ENCODE results near the gene ADCYAP1R1.

The ADCYAP1R1 gene

DNA sequence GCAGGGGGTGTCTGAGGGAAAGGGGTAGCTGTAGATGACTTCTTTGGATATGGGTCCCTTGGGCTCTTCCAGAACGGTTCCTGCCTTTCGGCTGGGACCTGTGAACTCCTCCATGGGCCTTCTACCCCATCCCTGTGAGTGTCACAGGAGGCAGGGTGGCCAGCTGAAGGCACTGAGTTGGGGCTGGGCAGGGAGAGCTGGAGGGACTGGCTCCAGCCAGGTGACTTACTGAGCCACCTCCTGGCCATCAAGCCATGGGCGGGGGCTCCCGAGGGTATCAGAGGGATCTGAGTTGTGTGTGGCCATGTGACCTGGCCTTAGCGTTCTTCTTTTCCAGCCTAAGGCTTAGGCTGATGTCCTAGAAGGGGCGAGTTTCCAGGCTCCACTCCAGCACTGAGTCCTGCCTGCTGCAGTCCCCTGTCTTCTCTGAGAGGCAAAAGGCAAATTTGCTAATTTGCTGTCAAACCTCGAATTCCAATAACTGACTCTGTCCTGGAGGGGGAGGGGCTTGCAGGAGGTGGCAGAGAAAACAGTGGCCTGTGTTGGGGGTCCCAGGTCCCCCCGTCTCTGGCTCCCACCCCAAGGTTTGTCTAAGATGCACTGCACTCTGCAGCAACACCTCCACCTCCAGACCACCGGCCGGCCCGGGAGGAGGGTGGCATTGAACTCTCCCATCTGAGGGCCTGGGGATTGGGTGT is 27.2 kb downstream of the ADCYAP1R1 start:
- FAIRE-seq: no peak
- TF ChIP-seq POLR2AphosphoS5 (IDR thresholded peaks at IDR 0.05; ENCODE audit: low read depth, low read length) (no peak), TAF1 (IDR thresholded peaks at IDR 0.05; ENCODE audit: borderline replicate concordance, low read depth, low read length) (no peak), POLR2A (IDR thresholded peaks at IDR 0.05; ENCODE audit: low read depth, low read length) (no peak)
- no peak for DNase-seq (ENCODE audit: insufficient read length)

DNA sequence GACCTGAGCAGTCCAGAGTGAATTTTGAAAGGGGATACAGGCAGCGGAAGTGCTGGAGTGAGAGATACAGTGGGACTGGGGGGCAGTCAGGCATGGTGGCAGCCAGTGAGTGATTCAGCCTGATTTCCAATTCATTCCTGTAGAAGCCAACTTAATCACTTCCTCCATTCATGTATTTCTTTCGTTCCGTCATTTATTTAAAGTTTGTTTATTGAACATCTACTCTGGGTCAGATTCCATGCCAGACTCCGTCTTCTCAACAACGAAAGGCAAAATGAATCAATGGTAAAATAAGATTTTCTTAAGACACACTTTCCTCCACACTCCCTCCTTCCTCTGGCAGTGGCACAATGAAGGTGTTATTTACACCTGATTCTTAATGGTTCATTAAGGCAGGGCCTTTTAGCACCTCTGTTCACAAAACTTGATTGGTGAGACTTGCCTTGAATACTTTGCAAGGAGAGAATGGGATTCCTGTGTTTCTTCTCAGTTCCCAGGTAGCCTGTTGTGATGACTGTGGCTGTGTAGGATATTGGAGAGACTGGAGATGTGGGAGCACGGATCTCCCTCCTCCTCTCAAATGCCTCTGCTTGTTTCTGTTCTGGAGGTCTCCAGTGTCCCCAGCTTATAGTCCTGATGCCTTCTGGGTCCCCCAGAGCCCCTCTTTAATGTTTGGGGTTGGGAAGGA is 27.9 kb downstream of the ADCYAP1R1 start:
- DNase-seq (ENCODE audit: insufficient read length): no peak
- FAIRE-seq: no peak
- TF ChIP-seq POLR2A (IDR thresholded peaks at IDR 0.05; ENCODE audit: low read depth, low read length): no peak
- no peak for TF ChIP-seq POLR2AphosphoS5 (IDR thresholded peaks at IDR 0.05; ENCODE audit: low read depth, low read length)
- TF ChIP-seq TAF1 (IDR thresholded peaks at IDR 0.05; ENCODE audit: borderline replicate concordance, low read depth, low read length): no peak

GRCh38 chr7:31080763-31081162 is 28.7 kb downstream of the ADCYAP1R1 start:
- no peak for FAIRE-seq
- DNase-seq (ENCODE audit: insufficient read length): no peak
- TF ChIP-seq POLR2AphosphoS5 (IDR thresholded peaks at IDR 0.05; ENCODE audit: low read depth, low read length): no peak
- TF ChIP-seq POLR2A (IDR thresholded peaks at IDR 0.05; ENCODE audit: low read depth, low read length): no peak
- no peak for TF ChIP-seq TAF1 (IDR thresholded peaks at IDR 0.05; ENCODE audit: borderline replicate concordance, low read depth, low read length)

- no peak for TF ChIP-seq POLR2A (IDR thresholded peaks at IDR 0.05; ENCODE audit: low read depth, low read length)
- TF ChIP-seq TAF1 (IDR thresholded peaks at IDR 0.05; ENCODE audit: borderline replicate concordance, low read depth, low read length): no peak
- no peak for TF ChIP-seq POLR2AphosphoS5 (IDR thresholded peaks at IDR 0.05; ENCODE audit: low read depth, low read length)
- no peak for FAIRE-seq
- no peak for DNase-seq (ENCODE audit: insufficient read length)
Observed at GRCh38 chr7:31082017-31082416, 29.9 kb downstream of the ADCYAP1R1 start.

GRCh38 chr7:31082447-31082846 is 30.3 kb downstream of the ADCYAP1R1 start:
- TF ChIP-seq POLR2A (IDR thresholded peaks at IDR 0.05; ENCODE audit: low read depth, low read length) (no peak), POLR2AphosphoS5 (IDR thresholded peaks at IDR 0.05; ENCODE audit: low read depth, low read length) (no peak)
- no peak for FAIRE-seq
- DNase-seq (ENCODE audit: insufficient read length): no peak

- TF ChIP-seq POLR2A (IDR thresholded peaks at IDR 0.05; ENCODE audit: low read depth, low read length): no peak
- FAIRE-seq (no peak), DNase-seq (ENCODE audit: insufficient read length) (no peak)
Observed at GRCh38 chr7:31083210-31083786, 31.2 kb downstream of the ADCYAP1R1 start.

- no peak for DNase-seq (ENCODE audit: insufficient read length)
- FAIRE-seq: no peak
- TF ChIP-seq POLR2A (IDR thresholded peaks at IDR 0.05; ENCODE audit: low read depth, low read length) (no peak), TAF1 (IDR thresholded peaks at IDR 0.05; ENCODE audit: borderline replicate concordance, low read depth, low read length) (no peak), POLR2AphosphoS5 (IDR thresholded peaks at IDR 0.05; ENCODE audit: low read depth, low read length) (no peak)
Observed at GRCh38 chr7:31084226-31084625, 32.1 kb downstream of the ADCYAP1R1 start.

DNA sequence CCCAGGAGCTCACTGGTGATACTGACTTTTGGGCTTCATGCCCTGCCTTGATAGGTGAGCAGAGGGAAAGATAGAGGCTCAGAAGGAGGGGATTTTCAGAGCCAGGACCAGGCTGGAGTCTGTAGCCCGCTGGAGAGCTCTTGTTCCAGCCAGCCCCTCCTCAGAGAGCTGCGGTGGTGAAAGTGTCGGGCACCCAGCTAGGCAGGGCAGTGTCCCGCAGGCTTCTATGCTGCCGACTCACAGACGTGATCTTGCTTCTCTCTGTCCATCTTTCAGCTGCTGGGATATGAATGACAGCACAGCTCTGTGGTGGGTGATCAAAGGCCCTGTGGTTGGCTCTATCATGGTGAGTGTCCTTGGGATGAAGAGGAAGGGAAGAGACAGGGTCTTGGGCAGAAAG is 35.2 kb downstream of the ADCYAP1R1 start:
- no peak for TF ChIP-seq POLR2AphosphoS5 (IDR thresholded peaks at IDR 0.05; ENCODE audit: low read depth, low read length)
- TF ChIP-seq POLR2A (IDR thresholded peaks at IDR 0.05; ENCODE audit: low read depth, low read length): no peak
- no peak for TF ChIP-seq TAF1 (IDR thresholded peaks at IDR 0.05; ENCODE audit: borderline replicate concordance, low read depth, low read length)
- no peak for FAIRE-seq
- DNase-seq (ENCODE audit: insufficient read length): no peak

DNA sequence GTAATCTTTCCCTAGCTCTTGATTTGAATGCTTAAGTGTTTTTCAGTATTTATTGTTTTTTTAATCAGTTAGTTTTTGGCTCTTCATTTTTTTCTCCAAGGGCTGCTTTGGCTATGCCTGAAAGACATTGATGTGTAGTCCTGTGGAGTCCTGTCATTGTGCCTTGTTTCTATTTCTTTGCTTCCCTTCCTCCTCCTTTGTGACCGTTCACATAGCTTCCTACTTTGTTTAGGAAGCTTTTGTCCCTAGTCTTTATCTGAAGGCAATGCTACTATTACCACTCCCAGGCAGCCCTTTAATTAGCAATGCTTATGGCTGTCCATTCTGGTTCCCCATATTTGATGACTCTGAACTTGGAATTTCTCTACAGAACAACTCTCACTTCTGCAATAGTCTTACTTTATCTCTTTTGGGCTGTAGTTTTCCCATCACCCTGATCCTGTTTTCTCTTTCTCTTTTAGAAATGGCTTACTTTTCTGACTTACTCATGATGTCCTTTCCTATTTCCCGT is 39.9 kb downstream of the ADCYAP1R1 start:
- FAIRE-seq (no peak), DNase-seq (ENCODE audit: insufficient read length) (no peak)
- no peak for TF ChIP-seq POLR2AphosphoS5 (IDR thresholded peaks at IDR 0.05; ENCODE audit: low read depth, low read length)
- no peak for TF ChIP-seq POLR2A (IDR thresholded peaks at IDR 0.05; ENCODE audit: low read depth, low read length)
- TF ChIP-seq TAF1 (IDR thresholded peaks at IDR 0.05; ENCODE audit: borderline replicate concordance, low read depth, low read length): no peak

GRCh38 chr7:31092606-31093005 is 40.5 kb downstream of the ADCYAP1R1 start:
- DNase-seq (ENCODE audit: insufficient read length) (no peak), FAIRE-seq (no peak)
- TF ChIP-seq POLR2AphosphoS5 (IDR thresholded peaks at IDR 0.05; ENCODE audit: low read depth, low read length) (no peak), TAF1 (IDR thresholded peaks at IDR 0.05; ENCODE audit: borderline replicate concordance, low read depth, low read length) (no peak)

- FAIRE-seq (no peak), DNase-seq (ENCODE audit: insufficient read length) (no peak)
- no peak for TF ChIP-seq POLR2AphosphoS5 (IDR thresholded peaks at IDR 0.05; ENCODE audit: low read depth, low read length)
- no peak for TF ChIP-seq TAF1 (IDR thresholded peaks at IDR 0.05; ENCODE audit: borderline replicate concordance, low read depth, low read length)
- TF ChIP-seq POLR2A (IDR thresholded peaks at IDR 0.05; ENCODE audit: low read depth, low read length): no peak
Observed at GRCh38 chr7:31093282-31093681, 41.2 kb downstream of the ADCYAP1R1 start.

DNA sequence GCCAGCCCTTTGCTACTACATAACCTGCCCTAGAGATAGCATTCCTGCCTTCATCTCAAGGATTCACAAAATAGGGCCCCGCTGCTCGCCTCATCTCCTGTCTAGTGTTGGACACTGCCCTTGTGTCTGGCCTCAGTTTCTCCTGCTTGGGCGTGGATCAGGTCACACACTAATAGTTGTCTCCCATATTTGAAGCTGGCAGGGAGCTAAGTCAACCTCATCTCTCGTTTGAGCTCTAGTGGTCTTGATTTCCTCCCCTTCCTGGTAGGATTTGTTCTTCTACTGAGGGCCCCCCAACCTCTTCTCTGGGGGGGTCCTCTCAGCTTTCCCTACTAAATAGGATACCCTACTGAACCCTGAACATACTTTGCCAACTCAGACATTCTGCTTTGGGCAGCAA is 42.2 kb downstream of the ADCYAP1R1 start:
- TF ChIP-seq TAF1 (IDR thresholded peaks at IDR 0.05; ENCODE audit: borderline replicate concordance, low read depth, low read length) (no peak), POLR2AphosphoS5 (IDR thresholded peaks at IDR 0.05; ENCODE audit: low read depth, low read length) (no peak), POLR2A (IDR thresholded peaks at IDR 0.05; ENCODE audit: low read depth, low read length) (no peak)
- DNase-seq (ENCODE audit: insufficient read length): no peak
- no peak for FAIRE-seq
